Measurements from ENCODE around the gene WNT3A. TPM values are rescaled to one million over a fixed set of nuclear protein-coding genes. Genes with fewer than 3 reads are reported as not detected.

Gene WNT3A
- total RNA-seq, 4 donors from 2014 or later: not detected

DNA sequence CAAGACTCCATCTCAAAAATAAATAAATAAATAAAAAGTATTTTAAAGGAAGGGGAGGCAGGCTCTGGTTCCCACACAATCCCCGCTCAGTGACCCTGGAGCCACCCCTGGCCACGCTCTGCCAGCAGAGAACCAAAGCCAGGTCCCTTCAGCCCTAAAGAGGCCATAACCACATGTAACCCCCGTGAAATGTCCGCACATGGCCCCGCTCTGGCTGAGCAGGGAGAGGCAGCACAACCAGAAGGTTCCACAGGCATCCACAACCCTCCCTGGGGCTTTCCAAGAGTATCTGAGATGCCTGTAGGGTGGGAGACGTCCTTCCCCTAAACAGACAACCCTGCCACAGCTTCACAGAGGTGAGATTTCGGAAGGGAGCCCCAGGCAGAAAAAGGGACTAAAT, 74.3 kb downstream of the WNT3A start:
- intact Hi-C loops (cut with DNase I; ENCODE audit: low total_unique reads): no loop called here
- H3K4me3 ChIP-seq: peak overlapping the region; percentile 80 to 94
- H3K27me3 ChIP-seq: no peaks in the 10 kb centered on the region
- H3K4me1 ChIP-seq: peaks cover 6 to 22% of the 10 kb centered on the region in 2 donors
- peak overlapping the region in 1 of 2 donors; percentile 80 for H3K27ac ChIP-seq
- H3K9me3 ChIP-seq: no peaks in the 10 kb centered on the region
- no peak for DNase-seq
- H3K36me3 ChIP-seq: no peaks in the 10 kb centered on the region
- TF ChIP-seq CTCF (IDR thresholded peaks at IDR 0.05) (no peak), POLR2A (IDR thresholded peaks at IDR 0.05) (no peak)

- H3K27ac ChIP-seq: peak overlapping the region; percentile 80 to 99
Measured at GRCh38 chr1:228081578-228082213, 74.9 kb downstream of the WNT3A start.

DNA sequence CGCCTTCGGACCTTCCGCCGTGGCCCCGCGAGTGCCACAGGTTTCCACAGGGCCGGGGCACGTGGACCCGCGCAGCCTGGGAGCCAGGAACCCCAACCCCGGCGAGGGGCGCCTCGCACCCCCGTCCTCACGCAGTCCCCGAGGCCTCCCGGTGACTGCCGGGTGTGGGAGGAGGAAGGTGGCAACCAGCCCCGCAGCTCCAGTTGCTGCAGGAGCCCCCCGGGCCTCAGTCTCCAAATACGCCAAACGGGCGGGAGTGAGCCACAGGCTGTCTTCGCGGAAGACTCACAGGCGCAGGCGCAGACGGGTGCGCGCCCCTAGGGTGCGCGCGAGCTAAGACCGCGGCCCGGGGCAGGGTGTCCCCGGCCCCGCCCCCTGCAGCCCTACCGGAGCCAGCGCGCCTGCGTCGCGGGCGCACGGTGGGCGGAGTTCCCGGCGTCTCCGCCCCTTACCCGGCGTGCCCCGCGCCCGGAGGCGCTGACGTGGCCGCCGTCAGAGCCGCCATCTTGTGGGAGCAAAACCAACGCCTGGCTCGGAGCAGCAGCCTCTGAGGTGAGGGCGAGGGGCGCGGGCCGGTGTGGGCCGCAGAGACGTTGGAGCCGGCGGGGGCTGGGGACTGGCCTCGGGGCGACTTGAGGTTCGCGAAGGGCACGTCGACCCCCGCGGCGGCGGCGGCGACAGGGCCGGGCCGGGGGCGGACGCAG, 75.6 kb downstream of the WNT3A start, which contains the start of gene ARF1:
Gene ARF1, plus strand, starts transcription at position 495 of the 704 bp plus-strand sequence. CDS start 14,407 bp downstream, outside the sequence.
- no peaks in the 10 kb centered on the region for H3K27me3 ChIP-seq
- TF ChIP-seq CTCF (IDR thresholded peaks at IDR 0.05) (peak in 3 of 4 experiments; percentile 22 to 40 (median 24)), POLR2A (IDR thresholded peaks at IDR 0.05) (peak; percentile 85 to 97)
- H3K4me3 ChIP-seq: peak within 1 kb of the TSS; percentile 80 to 94
- no peaks in the 10 kb centered on the region for H3K9me3 ChIP-seq
- intact Hi-C loops (cut with DNase I; ENCODE audit: low total_unique reads): no loop called here
- peak within 1 kb of the TSS; percentile 98 to 99 for H3K27ac ChIP-seq
- peak; percentile 88 to 93 for DNase-seq
- H3K36me3 ChIP-seq: no peaks in the 10 kb centered on the region
- peaks cover 15 to 34% of the 10 kb centered on the region in 2 donors for H3K4me1 ChIP-seq

More at GRCh38 chr1:228081578-228082213, 74.9 kb downstream of the WNT3A start:
- intact Hi-C loops (cut with DNase I; ENCODE audit: low total_unique reads): no loop called here
- H3K27me3 ChIP-seq: no peaks in the 10 kb centered on the region
- TF ChIP-seq CTCF (IDR thresholded peaks at IDR 0.05) (no peak), POLR2A (IDR thresholded peaks at IDR 0.05) (no peak)
- H3K4me3 ChIP-seq: peak overlapping the region; percentile 80 to 94
- DNase-seq: no peak
- H3K4me1 ChIP-seq: peaks cover 8 to 28% of the 10 kb centered on the region in 2 donors
- no peaks in the 10 kb centered on the region for H3K9me3 ChIP-seq
- no peaks in the 10 kb centered on the region for H3K36me3 ChIP-seq

- H3K9me3 ChIP-seq: no peaks in the 10 kb centered on the region
- H3K4me3 ChIP-seq: peak overlapping the region; percentile 80 to 94
- no peaks in the 10 kb centered on the region for H3K27me3 ChIP-seq
- H3K36me3 ChIP-seq: no peaks in the 10 kb centered on the region
- intact Hi-C loops (cut with DNase I; ENCODE audit: low total_unique reads): no loop called here
- H3K27ac ChIP-seq: peak overlapping the region; percentile 98 to 99
- DNase-seq: peak; percentile 56 to 62
- H3K4me1 ChIP-seq: peaks cover 15 to 40% of the 10 kb centered on the region in 2 donors
- TF ChIP-seq CTCF (IDR thresholded peaks at IDR 0.05) (no peak), POLR2A (IDR thresholded peaks at IDR 0.05) (no peak)
Measured at GRCh38 chr1:228082918-228083870, 76.4 kb downstream of the WNT3A start.
